K562 (cell line): ENCODE measurements around the gene THYN1. TPM values are rescaled to one million over a fixed set of nuclear protein-coding genes. Genes with fewer than 3 reads are reported as not detected.

Experiments used
- ASH1L ChIP-seq: fragments of 450-650 bp; IDR thresholded peaks from 2 replicates; pipeline ENCODE4 v1.6.1; 2018; ENCODE audit warnings: borderline replicate concordance, mild to moderate bottlenecking, low read depth; ENCODE audit not compliant: partially characterized antibody
- ETS2 ChIP-seq: IDR thresholded peaks from 2 replicates; pipeline ENCODE4 v1.6.1; 2016; ENCODE audit warnings: borderline replicate concordance, missing genetic modification characterization, mild to moderate bottlenecking, moderate library complexity, missing compliant biosample characterization; ENCODE audit not compliant: poor library complexity, severe bottlenecking
- KDM2B ChIP-seq: fragments of 250-450 bp; sonication (Bioruptor Pico); IDR thresholded peaks from 2 replicates; pipeline ENCODE4 v1.8.0; 2021; ENCODE audit warnings: mild to moderate bottlenecking, moderate library complexity
- MAX ChIP-seq: sonication (generic); formaldehyde crosslinking; IDR thresholded peaks from 2 replicates; pipeline ENCODE4 v1.9.0; 2022; ENCODE audit warnings: mild to moderate bottlenecking, missing genetic modification reagents
- PHB2 ChIP-seq: fragments of 450-650 bp; IDR thresholded peaks from 2 replicates; pipeline ENCODE4 v1.6.1; 2017; ENCODE audit warnings: low read depth
- RBBP5 ChIP-seq: fragments of 200-600 bp; sonication (generic); IDR thresholded peaks from 2 replicates; pipeline ENCODE4 v1.6.1; 2012; ENCODE audit warnings: borderline replicate concordance, mild to moderate bottlenecking, low read length, control low read depth, inconsistent platforms; ENCODE audit not compliant: insufficient read depth, poor library complexity, severe bottlenecking
- SAP30 ChIP-seq: fragments of 200-600 bp; sonication (generic); IDR thresholded peaks from 2 replicates; pipeline ENCODE4 v1.6.1; 2012; ENCODE audit warnings: borderline replicate concordance, low read depth, mild to moderate bottlenecking, moderate library complexity, low read length, control low read depth, inconsistent platforms; ENCODE audit not compliant: insufficient read depth, poor library complexity, severe bottlenecking
- SIN3A ChIP-seq, 2 experiments: fragments of 150-350 bp in 1 of 2; IDR thresholded peaks; 2 replicates each; pipeline ENCODE4 v1.6.1; 2011 to 2016; ENCODE audit warnings: borderline replicate concordance in 2 of 2, low read depth in 2 of 2, low read length in 2 of 2, mild to moderate bottlenecking in 2 of 2, moderate library complexity in 2 of 2; ENCODE audit not compliant: control insufficient read depth in 1 of 2
- STAT5B ChIP-seq: fragments of 250-450 bp; sonication (Bioruptor Pico); IDR thresholded peaks from 2 replicates; pipeline ENCODE4 v1.8.0; 2021; ENCODE audit warnings: mild to moderate bottlenecking, inconsistent platforms
- THAP12 ChIP-seq: fragments of 250-450 bp; sonication (Bioruptor Pico); IDR thresholded peaks from 2 replicates; pipeline ENCODE4 v1.9.0; 2021; ENCODE audit warnings: mild to moderate bottlenecking, inconsistent platforms
- VEZF1 ChIP-seq: fragments of 200-800 bp; sonication (Bioruptor generic); IDR thresholded peaks from 2 replicates; pipeline ENCODE4 v1.6.1; 2017; ENCODE audit warnings: missing genetic modification characterization, missing compliant biosample characterization
- polyA plus RNA-seq, 8 experiments: library from polyadenylated mRNA; depleted of rRNA in 4 of 8; stranded (reverse) in 5 of 8; unstranded in 3 of 8; fragments of >200 nt; fragmentation: Nextera tagmentation in 2 of 8; fragmentation: Illumina TruSeq in 1 of 8; extraction: Ambion mirVana in 2 of 8; extraction: Trizol in 1 of 8; gene quantifications; 2 replicates each; pipeline versions ENCODE4 v1.2.1 to v1.2.3, GENCODE V29; 2011 to 2014; ENCODE audit warnings: inconsistent platforms in 1 of 8, missing spikeins in 1 of 8
- total RNA-seq, 7 experiments: library from RNA; depleted of rRNA in 6 of 7; stranded (reverse); fragments of >200 nt in 6 of 7; fragmentation: Illumina TruSeq in 2 of 7; extraction: Trizol in 2 of 7; gene quantifications; 2 replicates each; pipeline versions ENCODE4 v1.2.1 to v1.2.3, GENCODE V29; 2011 to 2021; ENCODE audit warnings: low replicate concordance in 1 of 7
- TF ChIP-seq, protein P1 (sequence below): fragments of 450-650 bp; IDR thresholded peaks from 2 replicates; pipeline ENCODE4 v1.6.1; 2016; ENCODE audit warnings: mild to moderate bottlenecking
- TF ChIP-seq, protein P2 (sequence below): IDR thresholded peaks from 2 replicates; pipeline ENCODE4 v1.6.1; 2011; ENCODE audit not compliant: insufficient read length; ENCODE audit errors: extremely low read depth

The THYN1 gene
- total and polyA plus RNA-seq, 9 of the 15 experiments (the other 6 are each of a cell fraction or from before 2014, with no cell fraction given), result 54.9 to 279 (median 104) TPM

DNA sequence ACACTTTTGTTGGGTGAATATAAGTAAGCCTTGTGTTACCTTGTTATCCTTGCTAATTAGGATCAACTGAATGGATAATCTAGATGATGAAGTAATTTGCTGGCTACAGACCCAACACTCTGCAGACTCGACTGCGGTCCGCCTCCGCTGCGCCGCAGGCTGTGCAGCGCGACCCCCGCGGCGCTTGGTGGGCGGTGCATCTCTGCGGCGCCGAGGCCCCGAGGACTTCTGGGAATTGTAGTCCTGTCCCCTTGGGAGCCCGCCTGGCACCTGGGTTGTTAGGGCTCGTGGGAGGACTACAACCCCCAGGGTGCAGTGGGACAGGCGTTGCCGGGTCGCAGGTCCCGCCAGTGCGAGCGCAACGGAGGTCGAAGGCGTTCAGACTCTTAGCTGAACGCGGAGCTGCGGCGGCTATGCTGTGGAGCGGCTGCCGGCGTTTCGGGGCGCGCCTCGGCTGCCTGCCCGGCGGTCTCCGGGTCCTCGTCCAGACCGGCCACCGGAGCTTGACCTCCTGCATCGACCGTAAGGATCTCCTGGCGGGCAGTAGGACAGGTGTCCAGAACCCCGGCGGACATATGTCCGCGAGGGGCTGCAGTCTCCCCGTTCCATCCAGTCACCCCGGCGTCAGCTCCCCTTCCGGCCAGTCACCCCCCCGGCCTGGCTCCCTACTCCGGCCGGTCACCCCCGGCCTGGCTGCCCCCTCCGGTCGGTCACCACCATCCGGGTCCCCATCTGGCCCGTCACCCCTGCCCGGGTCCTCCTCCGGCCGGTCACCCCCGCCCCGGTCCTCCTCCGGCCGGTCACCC lies at the start of gene THYN1, which contains the start of gene ACAD8 (continued):
- TF ChIP-seq SIN3A (IDR thresholded peaks at IDR 0.05; ENCODE audit: borderline replicate concordance in 2 of 2, control insufficient read depth in 1 of 2, low read depth in 2 of 2, low read length in 2 of 2), result peak; percentile 28 to 76; a peak in 2 of 4 replicates
- no peak for TF ChIP-seq KDM2B (CRISPR knock-in tag)
- peak; percentile 64 for TF ChIP-seq VEZF1
- TF ChIP-seq SAP30, result no peak
- TF ChIP-seq ETS2 (tag), result no peak
- TF ChIP-seq THAP12 (CRISPR knock-in tag), result no peak
- no peak for TF ChIP-seq PHB2
- TF ChIP-seq, protein P1, sequence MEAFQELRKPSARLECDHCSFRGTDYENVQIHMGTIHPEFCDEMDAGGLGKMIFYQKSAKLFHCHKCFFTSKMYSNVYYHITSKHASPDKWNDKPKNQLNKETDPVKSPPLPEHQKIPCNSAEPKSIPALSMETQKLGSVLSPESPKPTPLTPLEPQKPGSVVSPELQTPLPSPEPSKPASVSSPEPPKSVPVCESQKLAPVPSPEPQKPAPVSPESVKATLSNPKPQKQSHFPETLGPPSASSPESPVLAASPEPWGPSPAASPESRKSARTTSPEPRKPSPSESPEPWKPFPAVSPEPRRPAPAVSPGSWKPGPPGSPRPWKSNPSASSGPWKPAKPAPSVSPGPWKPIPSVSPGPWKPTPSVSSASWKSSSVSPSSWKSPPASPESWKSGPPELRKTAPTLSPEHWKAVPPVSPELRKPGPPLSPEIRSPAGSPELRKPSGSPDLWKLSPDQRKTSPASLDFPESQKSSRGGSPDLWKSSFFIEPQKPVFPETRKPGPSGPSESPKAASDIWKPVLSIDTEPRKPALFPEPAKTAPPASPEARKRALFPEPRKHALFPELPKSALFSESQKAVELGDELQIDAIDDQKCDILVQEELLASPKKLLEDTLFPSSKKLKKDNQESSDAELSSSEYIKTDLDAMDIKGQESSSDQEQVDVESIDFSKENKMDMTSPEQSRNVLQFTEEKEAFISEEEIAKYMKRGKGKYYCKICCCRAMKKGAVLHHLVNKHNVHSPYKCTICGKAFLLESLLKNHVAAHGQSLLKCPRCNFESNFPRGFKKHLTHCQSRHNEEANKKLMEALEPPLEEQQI, result no peak
- TF ChIP-seq, protein P2, sequence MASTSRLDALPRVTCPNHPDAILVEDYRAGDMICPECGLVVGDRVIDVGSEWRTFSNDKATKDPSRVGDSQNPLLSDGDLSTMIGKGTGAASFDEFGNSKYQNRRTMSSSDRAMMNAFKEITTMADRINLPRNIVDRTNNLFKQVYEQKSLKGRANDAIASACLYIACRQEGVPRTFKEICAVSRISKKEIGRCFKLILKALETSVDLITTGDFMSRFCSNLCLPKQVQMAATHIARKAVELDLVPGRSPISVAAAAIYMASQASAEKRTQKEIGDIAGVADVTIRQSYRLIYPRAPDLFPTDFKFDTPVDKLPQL, result no peak
- TF ChIP-seq MAX (CRISPR knock-in tag), result peak; percentile 50; the same call in 1 of the 2 replicates
- TF ChIP-seq RBBP5, result peak; percentile 73
- no peak for TF ChIP-seq ASH1L
- TF ChIP-seq STAT5B (CRISPR knock-in tag), result no peak
